Activated CD4-positive, alpha-beta memory T cell treated with anti-CD3 and anti-CD28 coated beads, Interleukin-2, amount 10 ng/mL, durations not matched to agents 7 days and 5 days (primary cell): ENCODE measurements around the gene TRIM9. TPM values are rescaled to one million over a fixed set of nuclear protein-coding genes. Genes with fewer than 3 reads are reported as not detected.

ENCODE experiments used
- CTCF ChIA-PET: fragments of 350-600 bp; sonication (Branson Sonifier 250); formaldehyde crosslinking; loops from one replicate; lab custom pipeline; 2021; ENCODE audit warnings: antibody characterized with exemption, inconsistent platforms; lab: Charles Lee
- POLR2A ChIA-PET: fragments of 350-600 bp; sonication (Branson Sonifier 250); formaldehyde crosslinking; loops from one replicate; lab custom pipeline; 2021; ENCODE audit warnings: antibody characterized with exemption; lab: Charles Lee
- DNase-seq: peaks from one replicate; pipeline ENCODE4 v3.0.0-alpha.2; 2020
- H3K27ac Mint-ChIP-seq: one replicate; pipeline ENCODE4 v1.8.0; 2021; ENCODE audit warnings: mild to moderate bottlenecking, mixed read lengths
- H3K27me3 Mint-ChIP-seq: one replicate; pipeline ENCODE4 v1.8.0; 2021; ENCODE audit warnings: mixed read lengths
- H3K36me3 Mint-ChIP-seq: one replicate; pipeline ENCODE4 v1.8.0; 2021; ENCODE audit warnings: low read depth, mixed read lengths
- H3K4me1 Mint-ChIP-seq: one replicate; pipeline ENCODE4 v1.8.0; 2021; ENCODE audit warnings: mixed read lengths
- H3K4me3 Mint-ChIP-seq: one replicate; pipeline ENCODE4 v1.8.0; 2021; ENCODE audit warnings: mild to moderate bottlenecking, mixed read lengths
- H3K9me3 Mint-ChIP-seq: one replicate; pipeline ENCODE4 v1.8.0; 2021; ENCODE audit warnings: mixed read lengths
- total RNA-seq, 2 experiments: library from RNA; stranded (reverse); gene quantifications; one replicate each; pipeline ENCODE4 v1.2.3, GENCODE V29; 2021

Gene TRIM9
- total RNA-seq, 2 experiments from 2014 or later: 0.20 to 0.23 TPM

GRCh38 chr14:51109651-51110050 is 14.7 kb upstream of the TRIM9 start:
- Mint-ChIP-seq H3K27me3 (peaks cover 11% of the 10 kb centered on the region), H3K27ac (no peak overlapping the region), H3K9me3 (no peaks in the 10 kb centered on the region), H3K4me1 (no peaks in the 10 kb centered on the region), H3K4me3 (no peak overlapping the region), H3K36me3 (no peaks in the 10 kb centered on the region)
- ChIA-PET CTCF (no interaction called here), POLR2A (no interaction called here)
- no peak for DNase-seq

GRCh38 chr14:51107801-51108200 is 12.9 kb upstream of the TRIM9 start:
- Mint-ChIP-seq H3K4me1 (no peaks in the 10 kb centered on the region), H3K27ac (no peak overlapping the region), H3K4me3 (no peak overlapping the region), H3K9me3 (no peaks in the 10 kb centered on the region), H3K27me3 (peaks cover 16% of the 10 kb centered on the region), H3K36me3 (no peaks in the 10 kb centered on the region)
- ChIA-PET POLR2A (no interaction called here), CTCF (no interaction called here)
- no peak for DNase-seq

- CTCF ChIA-PET: interaction anchor here (0.7 kb wide), 1 partner anchor 9 kb away, joined by 3 read pairs; no protein-coding TSS in a partner anchor
Measured at GRCh38 chr14:51104467-51104866, 9.6 kb upstream of the TRIM9 start.

GRCh38 chr14:51097287-51097686 is 2.4 kb upstream of the TRIM9 start:
- H3K36me3 Mint-ChIP-seq: no peaks in the 10 kb centered on the region
- DNase-seq: no peak
- ChIA-PET CTCF (no interaction called here), POLR2A (no interaction called here)
- no peaks in the 10 kb centered on the region for H3K9me3 Mint-ChIP-seq
- H3K27ac Mint-ChIP-seq: no peak overlapping the region
- no peak overlapping the region for H3K4me3 Mint-ChIP-seq
- peaks cover 23% of the 10 kb centered on the region for H3K4me1 Mint-ChIP-seq
- H3K27me3 Mint-ChIP-seq: peaks cover 56% of the 10 kb centered on the region

More at GRCh38 chr14:51104467-51104866, 9.6 kb upstream of the TRIM9 start:
- Mint-ChIP-seq H3K36me3 (no peaks in the 10 kb centered on the region), H3K4me1 (no peaks in the 10 kb centered on the region), H3K4me3 (no peak overlapping the region), H3K9me3 (no peaks in the 10 kb centered on the region), H3K27me3 (peaks cover 24% of the 10 kb centered on the region), H3K27ac (no peak overlapping the region)
- POLR2A ChIA-PET: no interaction called here
- DNase-seq: no peak

- POLR2A ChIA-PET: no interaction called here
- H3K4me3 Mint-ChIP-seq: no peak overlapping the region
- no peaks in the 10 kb centered on the region for H3K9me3 Mint-ChIP-seq
Measured at GRCh38 chr14:51096870-51097269, 2.0 kb upstream of the TRIM9 start.

GRCh38 chr14:51095854-51096823 is 1.2 kb upstream of the TRIM9 start:
- peak overlapping the region; percentile 89 for H3K4me3 Mint-ChIP-seq
- POLR2A ChIA-PET: interaction anchor here (0.5 to 1.5 kb wide), 4 partner anchors 12 to 753 kb away, joined by 3 read pairs; partner anchors contain the start of gene FRMD6
- DNase-seq: no peak
- no peaks in the 10 kb centered on the region for H3K36me3 Mint-ChIP-seq
- H3K9me3 Mint-ChIP-seq: no peaks in the 10 kb centered on the region
- no peak overlapping the region for H3K27ac Mint-ChIP-seq
- H3K27me3 Mint-ChIP-seq: peaks cover 62% of the 10 kb centered on the region
- H3K4me1 Mint-ChIP-seq: peaks cover 23% of the 10 kb centered on the region
- CTCF ChIA-PET: interaction anchor here (1.1 to 1.4 kb wide), 2 partner anchors 680 to 684 kb away, joined by 3 read pairs; no protein-coding TSS in a partner anchor

More at GRCh38 chr14:51096870-51097269, 2.0 kb upstream of the TRIM9 start:
- no peaks in the 10 kb centered on the region for H3K36me3 Mint-ChIP-seq
- peaks cover 56% of the 10 kb centered on the region for H3K27me3 Mint-ChIP-seq
- CTCF ChIA-PET: no interaction called here
- DNase-seq: no peak
- peaks cover 23% of the 10 kb centered on the region for H3K4me1 Mint-ChIP-seq
- no peak overlapping the region for H3K27ac Mint-ChIP-seq

GRCh38 chr14:51094282-51094821 is 553 bp downstream of the TRIM9 start:
- Mint-ChIP-seq H3K9me3 (no peaks in the 10 kb centered on the region), H3K27me3 (peaks cover 53% of the 10 kb centered on the region), H3K4me1 (peaks cover 23% of the 10 kb centered on the region), H3K27ac (no peak overlapping the region), H3K4me3 (peak overlapping the region; percentile 89), H3K36me3 (no peaks in the 10 kb centered on the region)
- POLR2A ChIA-PET: interaction anchor here (1.0 to 1.5 kb wide), 3 partner anchors 151 to 766 kb away, joined by 3 read pairs; partner anchors contain the start of gene GNG2
- CTCF ChIA-PET: interaction anchor here (1.4 kb wide), 3 partner anchors 10 to 682 kb away, joined by 3 to 5 read pairs (median 3); no protein-coding TSS in a partner anchor
- peak; percentile 17 for DNase-seq

- Mint-ChIP-seq H3K4me3 (peak overlapping the region; percentile 89), H3K27ac (no peak overlapping the region), H3K27me3 (peaks cover 51% of the 10 kb centered on the region), H3K4me1 (peaks cover 23% of the 10 kb centered on the region), H3K9me3 (no peaks in the 10 kb centered on the region), H3K36me3 (no peaks in the 10 kb centered on the region)
- peak; percentile 52 for DNase-seq
- CTCF ChIA-PET: interaction anchor here (1.4 kb wide), 2 partner anchors 10 to 234 kb away, joined by 3 to 5 read pairs; no protein-coding TSS in a partner anchor
- POLR2A ChIA-PET: interaction anchor here (1.5 kb wide), 1 partner anchor 152 kb away, joined by 3 read pairs; no protein-coding TSS in a partner anchor
Measured at GRCh38 chr14:51093371-51094281, 1.3 kb downstream of the TRIM9 start.

GRCh38 chr14:51092965-51093364 is 1.9 kb downstream of the TRIM9 start:
- ChIA-PET CTCF (no interaction called here), POLR2A (interaction anchor here (1.5 kb wide), 1 partner anchor 153 kb away, joined by 3 read pairs; no protein-coding TSS in a partner anchor)
- peaks cover 51% of the 10 kb centered on the region for H3K27me3 Mint-ChIP-seq
- peaks cover 23% of the 10 kb centered on the region for H3K4me1 Mint-ChIP-seq
- H3K9me3 Mint-ChIP-seq: no peaks in the 10 kb centered on the region
- no peak overlapping the region for H3K27ac Mint-ChIP-seq
- DNase-seq: no peak
- no peak overlapping the region for H3K4me3 Mint-ChIP-seq
- H3K36me3 Mint-ChIP-seq: no peaks in the 10 kb centered on the region

GRCh38 chr14:51089278-51089677 is 5.6 kb downstream of the TRIM9 start:
- no peak overlapping the region for H3K27ac Mint-ChIP-seq
- DNase-seq: no peak
- H3K36me3 Mint-ChIP-seq: no peaks in the 10 kb centered on the region
- no peaks in the 10 kb centered on the region for H3K9me3 Mint-ChIP-seq
- CTCF ChIA-PET: no interaction called here
- no peak overlapping the region for H3K4me3 Mint-ChIP-seq
- peaks cover 29% of the 10 kb centered on the region for H3K27me3 Mint-ChIP-seq
- POLR2A ChIA-PET: no interaction called here
- peaks cover 14% of the 10 kb centered on the region for H3K4me1 Mint-ChIP-seq

- Mint-ChIP-seq H3K27me3 (peaks cover 12% of the 10 kb centered on the region), H3K27ac (no peak overlapping the region), H3K9me3 (no peaks in the 10 kb centered on the region), H3K4me3 (no peak overlapping the region), H3K4me1 (peaks cover 6% of the 10 kb centered on the region), H3K36me3 (no peaks in the 10 kb centered on the region)
- ChIA-PET CTCF (no interaction called here), POLR2A (no interaction called here)
- DNase-seq: no peak
Measured at GRCh38 chr14:51087031-51087441, 7.9 kb downstream of the TRIM9 start.

- no peak for DNase-seq
- Mint-ChIP-seq H3K27me3 (peaks cover 5% of the 10 kb centered on the region), H3K36me3 (no peaks in the 10 kb centered on the region), H3K9me3 (no peaks in the 10 kb centered on the region), H3K27ac (no peak overlapping the region), H3K4me1 (peaks cover 6% of the 10 kb centered on the region), H3K4me3 (no peak overlapping the region)
- CTCF ChIA-PET: no interaction called here
- POLR2A ChIA-PET: no interaction called here
Measured at GRCh38 chr14:51086044-51086443, 8.9 kb downstream of the TRIM9 start.
